HG03378 (cell line): ENCODE measurements around the gene MYL5.
"Not testable (repeated sequence)": the region's sequence is repeated elsewhere in the genome, so short reads cannot be mapped to it uniquely, and the experiment has no call there.

ENCODE experiments used
- ATAC-seq: cut with Tn5 transposase; IDR thresholded peaks from one replicate; pipeline ENCODE4 v1.9.1; 2021; ENCODE audit warnings: mild to moderate bottlenecking, moderate library complexity; ENCODE audit not compliant: unreplicated experiment

The MYL5 gene

GRCh38 chr4:674172-675035 lies at the start of gene MYL5, which contains the start of gene ATP5ME:
Gene MYL5, plus strand, starts transcription at chr4:674542. Its CDS starts 3,485 bp downstream, at chr4:678027.
Gene ATP5ME, minus strand, starts transcription at chr4:674276. Its CDS starts 29 bp downstream, at chr4:674247.
- ATAC-seq: peak; percentile 77

- no peak for ATAC-seq
These were observed 49.4 kb upstream of the MYL5 start, which contains the start of gene PDE6B for GRCh38 chr4:624705-625590. Gene PDE6B, plus strand, starts transcription at chr4:625573. Its CDS starts 54 bp downstream, at chr4:625627.

- ATAC-seq: no peak
These were observed 48.6 kb upstream of the MYL5 start for GRCh38 chr4:625631-626161.

- ATAC-seq: no peak
These were observed 47.9 kb upstream of the MYL5 start for GRCh38 chr4:626201-627091.

- no peak for ATAC-seq
These were observed 46.8 kb upstream of the MYL5 start for GRCh38 chr4:627347-628125.

GRCh38 chr4:628311-628741 lies 46.0 kb upstream of the MYL5 start:
- ATAC-seq: no peak

GRCh38 chr4:628821-629635 lies 45.3 kb upstream of the MYL5 start:
- no peak for ATAC-seq

GRCh38 chr4:629636-629914 lies 44.8 kb upstream of the MYL5 start:
- ATAC-seq: no peak

GRCh38 chr4:629915-630641 lies 44.3 kb upstream of the MYL5 start:
- ATAC-seq: no peak

- no peak for ATAC-seq
These were observed 43.7 kb upstream of the MYL5 start for GRCh38 chr4:630656-631055.

GRCh38 chr4:632196-632790 lies 42.0 kb upstream of the MYL5 start:
- no peak for ATAC-seq

GRCh38 chr4:632926-633325 lies 41.4 kb upstream of the MYL5 start:
- ATAC-seq: no peak

- ATAC-seq: no peak
These were observed 40.9 kb upstream of the MYL5 start for GRCh38 chr4:633406-633805.

- no peak for ATAC-seq
These were observed 40.3 kb upstream of the MYL5 start for GRCh38 chr4:633976-634598.

- no peak for ATAC-seq
These were observed 39.8 kb upstream of the MYL5 start for GRCh38 chr4:634599-634985.

GRCh38 chr4:635066-635835 lies 39.1 kb upstream of the MYL5 start:
- ATAC-seq: not testable (repeated sequence)
